Uterus (tissue), 4 donors: ENCODE results near the gene BRMS1. TPM values are rescaled to one million over a fixed set of nuclear protein-coding genes. Genes with fewer than 3 reads are reported as not detected.

Experiments
- DNase-seq, 2 donors: peaks; one replicate each; pipeline ENCODE4 v3.0.0-alpha.2; 2019 to 2020
- H3K27ac ChIP-seq, 2 donors: fragments of 200-600 bp; sonication (generic); 1 replicate in 1 of 2; 2 replicates in 1 of 2; pipeline ENCODE4 v1.5.1; 2016 to 2018
- H3K27me3 ChIP-seq, 2 donors: fragments of 200-600 bp; sonication (generic); one replicate each; pipeline ENCODE4 v1.5.1; 2018 to 2019; ENCODE audit warnings: control low read depth in 1 of 2
- H3K36me3 ChIP-seq, 2 donors: fragments of 200-600 bp; sonication (generic); one replicate each; pipeline ENCODE4 v1.5.1; 2019; ENCODE audit warnings: control low read depth in 1 of 2
- H3K4me1 ChIP-seq, 2 donors: fragments of 200-600 bp; sonication (generic); one replicate each; pipeline ENCODE4 v1.5.1; 2018 to 2019; ENCODE audit warnings: control low read depth in 1 of 2
- H3K4me3 ChIP-seq, 2 donors: fragments of 200-600 bp; sonication (generic); 1 replicate in 1 of 2; 2 replicates in 1 of 2; pipeline ENCODE4 v1.5.1; 2018 to 2019; ENCODE audit warnings: mild to moderate bottlenecking in 1 of 2
- H3K9me3 ChIP-seq, 2 donors: fragments of 200-600 bp; sonication (generic); one replicate each; pipeline ENCODE4 v1.5.1; 2019; ENCODE audit warnings: control low read depth in 1 of 2
- POLR2A ChIP-seq, 2 donors: fragments of 450-650 bp; IDR thresholded peaks; one replicate each; pipeline ENCODE4 v1.6.1; 2016; ENCODE audit warnings: antibody characterized with exemption in 2 of 2, mild to moderate bottlenecking in 1 of 2, moderate library complexity in 1 of 2
- intact Hi-C: fragments of 100-400 bp; cut with DNase I; formaldehyde crosslinking; loops from one replicate; pipeline ENCODE4 v1.15.1; 2023; ENCODE audit warnings: low total_unique reads
- total RNA-seq, 4 donors: library from RNA; depleted of rRNA in 3 of 4; stranded (reverse); fragments of >200 nt in 3 of 4; gene quantifications; one replicate each; pipeline versions ENCODE4 v1.1.0 to v1.2.4, GENCODE V29; 2014 to 2023
- TF ChIP-seq, protein P1 (sequence below), 4 experiments: fragments of 200-600 bp in 2 of 4; fragments of 450-650 bp in 2 of 4; sonication (generic) in 2 of 4; IDR thresholded peaks; one replicate each; pipeline ENCODE4 v1.5.1; 2016 to 2019; ENCODE audit warnings: antibody characterized with exemption in 4 of 4, mild to moderate bottlenecking in 2 of 4, moderate library complexity in 1 of 4
- donor health status: DM: yes; HTN: yes; CAD: no.

The BRMS1 gene
- total RNA-seq, 4 donors from 2014 or later, result 15.0 to 77.4 (median 21.9) TPM

DNA sequence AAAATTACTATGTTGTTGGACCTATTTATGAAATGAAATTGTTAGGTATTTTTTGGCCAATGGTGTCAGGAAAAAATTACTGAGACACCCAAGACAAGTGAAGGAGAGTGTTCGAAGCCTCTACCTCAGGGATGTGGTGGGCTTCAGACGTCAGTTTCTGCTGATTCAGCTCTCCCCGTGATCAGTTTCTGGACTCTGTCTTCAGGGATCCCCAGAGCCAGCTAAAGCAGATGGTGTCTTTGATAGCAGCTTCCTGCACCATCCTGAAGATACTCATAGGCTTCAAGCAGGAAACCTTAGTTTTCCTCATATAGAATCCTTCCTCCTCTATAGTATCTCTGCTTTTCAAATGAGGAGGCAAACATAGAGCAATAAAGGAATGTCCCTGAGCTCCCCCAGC lies 35.4 kb downstream of the BRMS1 start:
- TF ChIP-seq POLR2A (IDR thresholded peaks at IDR 0.05), result no peak
- TF ChIP-seq, protein P1, sequence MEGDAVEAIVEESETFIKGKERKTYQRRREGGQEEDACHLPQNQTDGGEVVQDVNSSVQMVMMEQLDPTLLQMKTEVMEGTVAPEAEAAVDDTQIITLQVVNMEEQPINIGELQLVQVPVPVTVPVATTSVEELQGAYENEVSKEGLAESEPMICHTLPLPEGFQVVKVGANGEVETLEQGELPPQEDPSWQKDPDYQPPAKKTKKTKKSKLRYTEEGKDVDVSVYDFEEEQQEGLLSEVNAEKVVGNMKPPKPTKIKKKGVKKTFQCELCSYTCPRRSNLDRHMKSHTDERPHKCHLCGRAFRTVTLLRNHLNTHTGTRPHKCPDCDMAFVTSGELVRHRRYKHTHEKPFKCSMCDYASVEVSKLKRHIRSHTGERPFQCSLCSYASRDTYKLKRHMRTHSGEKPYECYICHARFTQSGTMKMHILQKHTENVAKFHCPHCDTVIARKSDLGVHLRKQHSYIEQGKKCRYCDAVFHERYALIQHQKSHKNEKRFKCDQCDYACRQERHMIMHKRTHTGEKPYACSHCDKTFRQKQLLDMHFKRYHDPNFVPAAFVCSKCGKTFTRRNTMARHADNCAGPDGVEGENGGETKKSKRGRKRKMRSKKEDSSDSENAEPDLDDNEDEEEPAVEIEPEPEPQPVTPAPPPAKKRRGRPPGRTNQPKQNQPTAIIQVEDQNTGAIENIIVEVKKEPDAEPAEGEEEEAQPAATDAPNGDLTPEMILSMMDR (IDR thresholded peaks at IDR 0.05), result no peak
- H3K36me3 ChIP-seq, result no peaks in the 10 kb centered on the region
- peaks cover 0 to 8% of the 10 kb centered on the region in 2 donors for H3K4me1 ChIP-seq
- H3K27me3 ChIP-seq, result no peaks in the 10 kb centered on the region
- H3K9me3 ChIP-seq, result no peaks in the 10 kb centered on the region
- no peak overlapping the region for H3K27ac ChIP-seq
- intact Hi-C loops, result no loop called here
- H3K4me3 ChIP-seq, result no peak overlapping the region
- DNase-seq, result no peak

DNA sequence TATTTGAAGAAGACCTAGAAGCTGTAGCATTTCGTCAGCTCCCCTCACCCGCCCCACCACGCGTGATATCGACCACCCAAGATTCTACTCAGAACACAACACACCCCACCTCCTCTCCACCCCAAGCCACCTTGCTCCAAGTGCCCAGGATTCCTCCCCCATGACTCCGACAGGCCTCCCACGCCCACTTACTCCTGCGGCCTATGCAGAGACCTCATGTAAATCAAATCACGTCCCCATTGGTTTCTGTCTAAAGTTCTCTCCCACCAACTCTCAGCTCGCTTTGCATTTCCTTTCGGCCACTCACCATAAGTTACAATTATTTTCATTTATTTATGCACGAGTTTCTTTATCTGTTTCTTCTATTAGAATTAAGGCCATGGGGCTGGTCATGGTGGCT lies 42.2 kb downstream of the BRMS1 start:
- TF ChIP-seq POLR2A (IDR thresholded peaks at IDR 0.05), result no peak
- TF ChIP-seq, protein P1 (IDR thresholded peaks at IDR 0.05), result no peak

GRCh38 chr11:66299186-66299585 lies 45.7 kb downstream of the BRMS1 start:
- H3K9me3 ChIP-seq, result no peaks in the 10 kb centered on the region
- intact Hi-C loops, result no loop called here
- TF ChIP-seq POLR2A (IDR thresholded peaks at IDR 0.05), result no peak
- TF ChIP-seq, protein P1 (IDR thresholded peaks at IDR 0.05), result no peak
- DNase-seq, result no peak
- no peaks in the 10 kb centered on the region for H3K4me1 ChIP-seq
- no peak overlapping the region for H3K4me3 ChIP-seq
- H3K27ac ChIP-seq, result no peak overlapping the region
- no peaks in the 10 kb centered on the region for H3K36me3 ChIP-seq
- H3K27me3 ChIP-seq, result no peaks in the 10 kb centered on the region

More for the DNA sequence above, 42.2 kb downstream of the BRMS1 start:
- Histone ChIP-seq H3K9me3 (no peaks in the 10 kb centered on the region), H3K36me3 (no peaks in the 10 kb centered on the region), H3K4me1 (no peaks in the 10 kb centered on the region), H3K27me3 (no peaks in the 10 kb centered on the region), H3K4me3 (no peak overlapping the region), H3K27ac (no peak overlapping the region)
- intact Hi-C loops, result no loop called here
- DNase-seq, result no peak

- TF ChIP-seq POLR2A (IDR thresholded peaks at IDR 0.05), result no peak
- TF ChIP-seq, protein P1 (IDR thresholded peaks at IDR 0.05), result no peak
- no peak for DNase-seq
- H3K27ac ChIP-seq, result no peak overlapping the region
- no peaks in the 10 kb centered on the region for H3K4me1 ChIP-seq
- H3K9me3 ChIP-seq, result no peaks in the 10 kb centered on the region
- no peaks in the 10 kb centered on the region for H3K36me3 ChIP-seq
- intact Hi-C loops, result no loop called here
- no peak overlapping the region for H3K4me3 ChIP-seq
- peaks cover 0 to 13% of the 10 kb centered on the region in 2 donors for H3K27me3 ChIP-seq
Observed at GRCh38 chr11:66297610-66298009, 47.3 kb downstream of the BRMS1 start.

DNA sequence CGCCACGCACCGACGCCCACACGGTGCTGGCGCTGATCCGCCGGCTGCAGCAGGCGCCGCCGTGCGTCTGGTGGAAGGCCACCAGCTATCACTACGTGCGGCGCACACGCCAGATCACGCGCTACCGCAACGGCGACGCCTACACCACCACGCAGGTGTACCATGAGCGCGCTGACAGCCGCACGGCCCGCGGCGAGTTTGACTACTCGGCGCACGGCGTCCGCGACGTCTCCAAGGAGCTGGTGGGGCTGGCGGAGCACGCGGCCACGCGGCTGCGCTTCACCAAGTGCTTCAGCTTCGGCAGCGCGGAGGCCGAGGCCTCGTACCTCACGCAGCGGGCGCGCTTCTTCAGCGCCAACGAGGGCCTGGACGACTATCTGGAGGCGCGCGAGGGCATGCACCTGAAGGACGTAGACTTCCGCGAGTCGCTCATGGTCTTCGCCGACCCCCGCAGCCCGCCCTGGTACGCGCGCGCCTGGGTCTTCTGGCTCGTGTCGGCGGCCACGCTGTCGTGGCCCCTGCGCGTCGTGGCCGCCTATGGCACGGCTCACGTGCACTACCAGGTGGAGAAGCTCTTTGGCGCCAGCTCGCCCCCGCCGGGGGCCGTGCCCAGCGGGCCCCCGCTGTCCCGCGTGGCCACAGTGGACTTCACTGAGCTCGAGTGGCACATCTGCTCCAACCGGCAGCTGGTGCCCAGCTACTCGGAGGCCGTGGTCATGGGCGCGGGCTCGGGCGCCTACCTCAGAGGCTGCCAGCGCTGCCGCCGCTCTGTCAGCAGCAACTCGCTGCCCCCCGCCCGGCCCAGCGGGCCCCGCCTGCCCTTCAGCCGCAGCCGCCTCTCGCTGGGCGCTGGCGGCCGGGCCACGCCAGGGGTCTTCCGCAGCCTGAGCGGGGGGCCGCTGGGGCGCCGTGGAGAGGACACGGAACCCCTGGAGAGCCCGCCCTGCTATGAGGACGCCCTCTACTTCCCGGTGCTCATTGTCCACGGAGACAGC lies 50.0 kb downstream of the BRMS1 start:
- Histone ChIP-seq H3K4me3 (no peak overlapping the region), H3K27me3 (peaks cover 7 to 13% of the 10 kb centered on the region in 2 donors), H3K4me1 (peaks cover 0 to 7% of the 10 kb centered on the region in 2 donors), H3K36me3 (no peaks in the 10 kb centered on the region), H3K9me3 (no peaks in the 10 kb centered on the region), H3K27ac (no peak overlapping the region)
- DNase-seq, result no peak
- intact Hi-C loops, result no loop called here
- no peak for TF ChIP-seq POLR2A (IDR thresholded peaks at IDR 0.05)
- TF ChIP-seq, protein P1 (IDR thresholded peaks at IDR 0.05), result no peak
